Kidney epithelial cell (primary cell): ENCODE measurements around the gene CA10. TPM values are rescaled to one million over a fixed set of nuclear protein-coding genes. Genes with fewer than 3 reads are reported as not detected.

Source experiments
- DNase-seq: peaks from one replicate; pipeline ENCODE4 v3.0.0-alpha.2; 2010; ENCODE audit warnings: low read depth
- H3K27me3 ChIP-seq: 2 replicates; pipeline ENCODE4 v1.6.0; 2011; ENCODE audit warnings: low read length; ENCODE audit not compliant: control insufficient read depth, insufficient read depth
- H3K36me3 ChIP-seq: 2 replicates; pipeline ENCODE4 v1.5.1; 2011; ENCODE audit warnings: low read length; ENCODE audit not compliant: control insufficient read depth, insufficient read depth
- H3K4me3 ChIP-seq: 2 replicates; pipeline ENCODE4 v1.5.1; 2011; ENCODE audit warnings: low read depth, mild to moderate bottlenecking, control low read depth, low read length
- total RNA-seq: library from RNA; depleted of rRNA; stranded (reverse); fragments of >200 nt; gene quantifications from 2 replicates; pipeline ENCODE4 v1.2.3, GENCODE V29; 2015
- TF ChIP-seq, protein P1 (sequence below): IDR thresholded peaks from 2 replicates; pipeline ENCODE4 v1.5.1; 2011; ENCODE audit warnings: mild to moderate bottlenecking, moderate library complexity, low read length, control low read depth, inconsistent platforms; ENCODE audit not compliant: insufficient read depth, poor library complexity, severe bottlenecking

The CA10 gene
- total RNA-seq, 1 donor from 2014 or later: 0.13 TPM

DNA sequence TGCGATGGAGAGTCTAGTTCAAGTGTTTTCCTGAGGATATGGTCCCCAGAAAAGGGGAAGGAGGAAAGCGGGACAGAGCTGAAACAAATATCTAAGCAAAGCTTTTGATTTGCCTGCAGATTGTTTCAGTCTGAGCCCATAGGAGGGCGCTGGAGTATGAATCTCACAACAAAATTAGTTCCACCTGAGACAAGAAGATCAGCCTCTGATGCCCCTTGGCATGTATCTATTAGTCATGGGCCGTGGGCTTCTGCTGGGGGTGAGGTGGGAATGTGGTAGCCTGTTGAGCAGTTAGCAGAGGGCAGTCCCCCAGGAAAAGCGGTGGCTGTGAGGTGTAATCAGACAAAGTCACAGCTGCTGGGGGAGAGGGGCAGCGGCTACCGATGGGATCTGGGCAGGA lies 446.9 kb downstream of the CA10 start:
- TF ChIP-seq, protein P1, sequence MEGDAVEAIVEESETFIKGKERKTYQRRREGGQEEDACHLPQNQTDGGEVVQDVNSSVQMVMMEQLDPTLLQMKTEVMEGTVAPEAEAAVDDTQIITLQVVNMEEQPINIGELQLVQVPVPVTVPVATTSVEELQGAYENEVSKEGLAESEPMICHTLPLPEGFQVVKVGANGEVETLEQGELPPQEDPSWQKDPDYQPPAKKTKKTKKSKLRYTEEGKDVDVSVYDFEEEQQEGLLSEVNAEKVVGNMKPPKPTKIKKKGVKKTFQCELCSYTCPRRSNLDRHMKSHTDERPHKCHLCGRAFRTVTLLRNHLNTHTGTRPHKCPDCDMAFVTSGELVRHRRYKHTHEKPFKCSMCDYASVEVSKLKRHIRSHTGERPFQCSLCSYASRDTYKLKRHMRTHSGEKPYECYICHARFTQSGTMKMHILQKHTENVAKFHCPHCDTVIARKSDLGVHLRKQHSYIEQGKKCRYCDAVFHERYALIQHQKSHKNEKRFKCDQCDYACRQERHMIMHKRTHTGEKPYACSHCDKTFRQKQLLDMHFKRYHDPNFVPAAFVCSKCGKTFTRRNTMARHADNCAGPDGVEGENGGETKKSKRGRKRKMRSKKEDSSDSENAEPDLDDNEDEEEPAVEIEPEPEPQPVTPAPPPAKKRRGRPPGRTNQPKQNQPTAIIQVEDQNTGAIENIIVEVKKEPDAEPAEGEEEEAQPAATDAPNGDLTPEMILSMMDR: no peak
- no peak for DNase-seq
- Histone ChIP-seq H3K4me3 (no peak overlapping the region), H3K27me3 (no peaks in the 10 kb centered on the region), H3K36me3 (no peaks in the 10 kb centered on the region)

DNA sequence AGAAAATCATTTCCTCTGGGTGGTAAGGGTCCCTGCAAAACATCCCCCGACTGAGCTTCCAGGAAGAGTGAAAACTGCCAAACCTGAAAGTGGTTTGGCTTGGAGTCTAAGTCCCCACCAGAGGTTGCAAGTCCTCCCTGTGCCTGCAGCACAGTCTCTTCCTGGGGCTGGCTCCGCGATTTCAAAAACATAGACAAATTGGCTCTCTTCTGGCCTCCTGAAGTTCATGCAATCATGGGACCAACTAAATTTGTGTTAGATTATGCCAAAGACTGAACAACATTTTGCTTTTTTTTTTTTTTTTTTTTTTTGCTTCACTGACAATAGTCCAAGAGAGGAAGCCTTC lies 447.9 kb downstream of the CA10 start:
- Histone ChIP-seq H3K4me3 (no peak overlapping the region), H3K36me3 (no peaks in the 10 kb centered on the region), H3K27me3 (no peaks in the 10 kb centered on the region)
- DNase-seq: no peak
- TF ChIP-seq, protein P1: no peak

DNA sequence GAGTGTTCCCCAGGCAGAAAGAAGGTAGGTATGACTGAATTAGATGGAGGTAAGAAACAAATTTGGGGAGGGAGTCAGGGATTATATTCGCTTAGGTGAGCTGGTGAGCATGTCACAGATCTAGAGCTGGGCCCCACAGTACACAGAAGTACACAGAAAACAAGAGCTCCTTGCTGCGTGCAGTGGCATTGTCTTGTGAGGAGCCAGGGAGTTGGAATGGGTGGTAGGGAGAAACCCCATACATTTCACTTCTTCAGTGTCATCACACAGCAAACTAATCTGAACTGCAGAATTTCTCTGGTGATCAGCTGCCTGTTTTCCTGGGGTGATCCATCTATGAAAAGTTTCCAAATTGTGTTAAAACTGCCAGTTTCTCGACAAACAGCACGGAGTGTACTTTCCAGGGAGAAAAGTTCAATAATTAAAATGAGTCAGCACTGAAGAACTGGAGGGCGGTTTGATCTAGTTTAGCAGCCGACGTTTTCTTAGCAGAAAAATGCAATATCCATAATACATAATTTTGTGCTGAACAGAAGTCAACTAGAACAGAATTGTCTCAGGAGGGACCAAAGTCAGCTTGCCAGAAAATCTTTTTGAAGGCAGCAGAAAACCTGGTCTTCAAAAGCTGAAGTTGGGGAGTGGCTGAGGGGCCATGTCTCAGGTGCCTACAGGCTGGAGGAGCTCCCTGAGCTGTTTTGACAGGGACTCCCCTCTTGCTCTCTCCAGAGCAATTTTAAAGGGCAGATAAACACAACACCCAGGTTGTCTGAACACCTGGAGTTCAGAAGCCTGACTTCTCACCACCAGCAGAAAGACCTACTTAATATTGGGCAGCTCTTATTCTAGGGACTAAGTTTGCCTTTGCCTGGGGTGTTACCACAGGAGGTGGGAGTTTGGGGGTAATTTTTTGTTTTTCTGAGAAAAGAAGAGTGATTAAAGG lies 448.6 kb downstream of the CA10 start:
- DNase-seq: no peak
- Histone ChIP-seq H3K36me3 (no peaks in the 10 kb centered on the region), H3K27me3 (no peaks in the 10 kb centered on the region), H3K4me3 (no peak overlapping the region)
- TF ChIP-seq, protein P1: no peak

DNA sequence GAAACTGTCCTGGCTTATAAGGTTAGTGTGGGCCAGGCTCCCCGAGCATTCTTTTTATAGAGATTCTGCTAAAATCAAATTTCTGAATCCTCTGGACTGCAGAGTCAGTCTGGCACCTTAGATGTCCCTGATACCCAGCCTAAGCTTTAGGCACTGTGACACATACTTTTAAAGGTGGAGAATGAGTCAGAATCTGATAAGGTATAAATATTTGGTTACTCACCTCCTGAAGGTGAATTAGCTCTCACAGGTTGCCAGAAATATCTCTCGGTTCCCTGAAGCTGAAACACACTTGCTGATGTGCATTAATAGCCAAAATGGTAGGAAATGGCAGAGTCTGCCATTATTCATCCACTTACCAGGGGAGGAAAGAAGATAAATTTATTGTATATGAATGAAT lies 451.3 kb downstream of the CA10 start:
- DNase-seq: no peak
- TF ChIP-seq, protein P1: no peak
- no peak overlapping the region for H3K4me3 ChIP-seq

DNA sequence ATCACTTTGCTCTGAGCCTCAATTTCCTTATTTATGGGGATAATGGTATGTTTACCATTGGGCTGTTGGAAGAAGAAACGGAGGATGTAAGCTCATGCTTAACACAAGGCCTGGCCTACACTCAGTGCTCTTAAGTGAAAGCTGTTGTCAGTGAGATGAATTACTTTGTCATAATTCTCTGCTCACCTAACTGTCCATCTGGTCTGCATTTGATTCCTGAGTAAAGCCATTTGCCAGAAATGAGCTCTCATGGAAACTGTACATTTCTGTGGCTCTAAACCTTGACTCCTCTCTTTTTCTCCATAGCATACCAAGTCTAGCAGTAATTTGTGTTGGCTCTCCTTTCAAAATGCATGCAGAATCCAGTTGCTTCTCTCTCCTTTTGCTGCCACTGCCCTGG lies 452.4 kb downstream of the CA10 start:
- Histone ChIP-seq H3K27me3 (no peaks in the 10 kb centered on the region), H3K36me3 (no peaks in the 10 kb centered on the region), H3K4me3 (no peak overlapping the region)
- TF ChIP-seq, protein P1: no peak
- DNase-seq: no peak

More for the DNA sequence above, 451.3 kb downstream of the CA10 start:
- no peaks in the 10 kb centered on the region for H3K27me3 ChIP-seq
- H3K36me3 ChIP-seq: no peaks in the 10 kb centered on the region
